ENCODE measurements around the gene LIN7C.
A peak's percentile ranks its signal among the peaks of the same experiment; 100 is the strongest.

Gene LIN7C

GRCh38 chr11:27477831-27478230 is 28.7 kb downstream of the LIN7C start:
- WGBS: 38% methylated on average over 2 of the region's 2 CpGs

GRCh38 chr11:27477243-27477642 is 29.3 kb downstream of the LIN7C start:
- H2AFZ ChIP-seq (ENCODE audit: low read depth, low read length): no peak overlapping the region
- no peak overlapping the region for H2BK12ac ChIP-seq (ENCODE audit: low read length in 2 of 2)
- no peak overlapping the region for H2BK120ac ChIP-seq (ENCODE audit: low read depth, low read length)
- no peaks in the 10 kb centered on the region for H3K36me3 ChIP-seq (ENCODE audit: control insufficient read depth in 1 of 2, insufficient read depth in 2 of 2, low read depth in 1 of 2, low read length in 2 of 2)
- H3K27me3 ChIP-seq (ENCODE audit: control insufficient read depth in 1 of 2, insufficient read depth in 1 of 2, low read length in 2 of 2): no peaks in the 10 kb centered on the region
- no peak overlapping the region for H3K4me2 ChIP-seq (ENCODE audit: low read length, poor library complexity, severe bottlenecking)
- H3K79me1 ChIP-seq (replicated peaks; ENCODE audit: low read length, poor library complexity, severe bottlenecking): peaks cover 1% of the 10 kb centered on the region
- H3K14ac ChIP-seq (ENCODE audit: low read length in 2 of 2): no peak overlapping the region
- H4K8ac ChIP-seq (ENCODE audit: low read length): no peak overlapping the region
- H3K27ac ChIP-seq (ENCODE audit: low read length, poor library complexity, severe bottlenecking): no peak overlapping the region
- no peak overlapping the region for H2BK15ac ChIP-seq (ENCODE audit: low read depth, poor library complexity, severe bottlenecking)
- no peak for DNase-seq
- no peak overlapping the region for H2BK5ac ChIP-seq (ENCODE audit: low read depth, low read length, poor library complexity, severe bottlenecking)
- H3K9me3 ChIP-seq (ENCODE audit: control insufficient read depth, low read length): no peaks in the 10 kb centered on the region
- H3K4ac ChIP-seq (ENCODE audit: low read depth in 1 of 2, low read length in 2 of 2): no peak overlapping the region
- H3K23ac ChIP-seq (ENCODE audit: low read length in 2 of 2): no peak overlapping the region
- no peak overlapping the region for H4K91ac ChIP-seq (ENCODE audit: low read length)
- no peaks in the 10 kb centered on the region for H3K4me1 ChIP-seq (ENCODE audit: control insufficient read depth, insufficient read depth, low read depth, low read length)
- H3K4me3 ChIP-seq (ENCODE audit: insufficient read depth in 1 of 2, low read depth in 1 of 2, low read length in 2 of 2): no peak overlapping the region
- H3K18ac ChIP-seq (ENCODE audit: low read depth in 1 of 2, low read length in 2 of 2): no peak overlapping the region
- H3K9ac ChIP-seq (ENCODE audit: low read length): no peak overlapping the region
- no peak overlapping the region for H2AK5ac ChIP-seq (ENCODE audit: low read length, severe bottlenecking)

More at GRCh38 chr11:27477831-27478230, 28.7 kb downstream of the LIN7C start:
- no peak overlapping the region for H2BK120ac ChIP-seq (ENCODE audit: low read depth, low read length)
- no peak for DNase-seq
- H2AFZ ChIP-seq (ENCODE audit: low read depth, low read length): no peak overlapping the region
- H2AK5ac ChIP-seq (ENCODE audit: low read length, severe bottlenecking): no peak overlapping the region
- no peak overlapping the region for H4K91ac ChIP-seq (ENCODE audit: low read length)
- H3K4me1 ChIP-seq (ENCODE audit: control insufficient read depth, insufficient read depth, low read depth, low read length): no peaks in the 10 kb centered on the region
- no peak overlapping the region for H3K23ac ChIP-seq (ENCODE audit: low read length in 2 of 2)
- no peak overlapping the region for H3K4me3 ChIP-seq (ENCODE audit: insufficient read depth in 1 of 2, low read depth in 1 of 2, low read length in 2 of 2)
- no peak overlapping the region for H3K14ac ChIP-seq (ENCODE audit: low read length in 2 of 2)
- no peaks in the 10 kb centered on the region for H3K27me3 ChIP-seq (ENCODE audit: control insufficient read depth in 1 of 2, insufficient read depth in 1 of 2, low read length in 2 of 2)
- H3K9me3 ChIP-seq (ENCODE audit: control insufficient read depth, low read length): no peaks in the 10 kb centered on the region
- no peak overlapping the region for H3K4ac ChIP-seq (ENCODE audit: low read depth in 1 of 2, low read length in 2 of 2)
- H3K18ac ChIP-seq (ENCODE audit: low read depth in 1 of 2, low read length in 2 of 2): no peak overlapping the region
- no peak overlapping the region for H3K27ac ChIP-seq (ENCODE audit: low read length, poor library complexity, severe bottlenecking)
- no peak overlapping the region for H2BK15ac ChIP-seq (ENCODE audit: low read depth, poor library complexity, severe bottlenecking)
- no peaks in the 10 kb centered on the region for H3K36me3 ChIP-seq (ENCODE audit: control insufficient read depth in 1 of 2, insufficient read depth in 2 of 2, low read depth in 1 of 2, low read length in 2 of 2)
- no peak overlapping the region for H3K9ac ChIP-seq (ENCODE audit: low read length)
- no peak overlapping the region for H2BK5ac ChIP-seq (ENCODE audit: low read depth, low read length, poor library complexity, severe bottlenecking)
- no peak overlapping the region for H2BK12ac ChIP-seq (ENCODE audit: low read length in 2 of 2)
- peaks cover 1% of the 10 kb centered on the region for H3K79me1 ChIP-seq (replicated peaks; ENCODE audit: low read length, poor library complexity, severe bottlenecking)
- no peak overlapping the region for H4K8ac ChIP-seq (ENCODE audit: low read length)
- H3K4me2 ChIP-seq (ENCODE audit: low read length, poor library complexity, severe bottlenecking): no peak overlapping the region

- Histone ChIP-seq H2AK5ac (ENCODE audit: low read length, severe bottlenecking) (no peak overlapping the region), H3K36me3 (ENCODE audit: control insufficient read depth in 1 of 2, insufficient read depth in 2 of 2, low read depth in 1 of 2, low read length in 2 of 2) (no peaks in the 10 kb centered on the region), H3K4me2 (ENCODE audit: low read length, poor library complexity, severe bottlenecking) (no peak overlapping the region), H3K23ac (ENCODE audit: low read length in 2 of 2) (no peak overlapping the region), H3K4ac (ENCODE audit: low read depth in 1 of 2, low read length in 2 of 2) (no peak overlapping the region), H3K14ac (ENCODE audit: low read length in 2 of 2) (no peak overlapping the region), H2BK15ac (ENCODE audit: low read depth, poor library complexity, severe bottlenecking) (no peak overlapping the region), H2BK12ac (ENCODE audit: low read length in 2 of 2) (no peak overlapping the region), H3K4me3 (ENCODE audit: insufficient read depth in 1 of 2, low read depth in 1 of 2, low read length in 2 of 2) (no peak overlapping the region), H3K9me3 (ENCODE audit: control insufficient read depth, low read length) (no peaks in the 10 kb centered on the region), H3K27me3 (ENCODE audit: control insufficient read depth in 1 of 2, insufficient read depth in 1 of 2, low read length in 2 of 2) (no peaks in the 10 kb centered on the region), H3K9ac (ENCODE audit: low read length) (no peak overlapping the region), H3K79me1 (replicated peaks; ENCODE audit: low read length, poor library complexity, severe bottlenecking) (peaks cover 1% of the 10 kb centered on the region), H2BK120ac (ENCODE audit: low read depth, low read length) (no peak overlapping the region), H3K27ac (ENCODE audit: low read length, poor library complexity, severe bottlenecking) (no peak overlapping the region), H2BK5ac (ENCODE audit: low read depth, low read length, poor library complexity, severe bottlenecking) (no peak overlapping the region), H3K18ac (ENCODE audit: low read depth in 1 of 2, low read length in 2 of 2) (no peak overlapping the region), H4K91ac (ENCODE audit: low read length) (no peak overlapping the region), H3K4me1 (ENCODE audit: control insufficient read depth, insufficient read depth, low read depth, low read length) (no peaks in the 10 kb centered on the region), H4K8ac (ENCODE audit: low read length) (no peak overlapping the region), H2AFZ (ENCODE audit: low read depth, low read length) (no peak overlapping the region)
- DNase-seq: no peak
- 98% methylated on average over 5 of the region's 5 CpGs for WGBS
These were observed 30.9 kb downstream of the LIN7C start for GRCh38 chr11:27475622-27476021.

GRCh38 chr11:27473017-27473406 is 33.6 kb downstream of the LIN7C start:
- H3K36me3 ChIP-seq (ENCODE audit: control insufficient read depth in 1 of 2, insufficient read depth in 2 of 2, low read depth in 1 of 2, low read length in 2 of 2): no peaks in the 10 kb centered on the region
- no peak overlapping the region for H3K14ac ChIP-seq (ENCODE audit: low read length in 2 of 2)
- H3K9me3 ChIP-seq (ENCODE audit: control insufficient read depth, low read length): no peaks in the 10 kb centered on the region
- no peak overlapping the region for H2BK120ac ChIP-seq (ENCODE audit: low read depth, low read length)
- H3K23ac ChIP-seq (ENCODE audit: low read length in 2 of 2): no peak overlapping the region
- H3K4me1 ChIP-seq (ENCODE audit: control insufficient read depth, insufficient read depth, low read depth, low read length): no peaks in the 10 kb centered on the region
- peak overlapping the region; percentile 86 to 95 for H3K4me3 ChIP-seq (ENCODE audit: insufficient read depth in 1 of 2, low read depth in 1 of 2, low read length in 2 of 2)
- DNase-seq: no peak
- H3K79me1 ChIP-seq (replicated peaks; ENCODE audit: low read length, poor library complexity, severe bottlenecking): peaks cover 1% of the 10 kb centered on the region
- H3K9ac ChIP-seq (ENCODE audit: low read length): peak overlapping the region; percentile 66
- peak overlapping the region; percentile 35 for H3K27ac ChIP-seq (ENCODE audit: low read length, poor library complexity, severe bottlenecking)
- peak overlapping the region; percentile 62 for H3K4me2 ChIP-seq (ENCODE audit: low read length, poor library complexity, severe bottlenecking)
- no peaks in the 10 kb centered on the region for H3K27me3 ChIP-seq (ENCODE audit: control insufficient read depth in 1 of 2, insufficient read depth in 1 of 2, low read length in 2 of 2)
- no peak overlapping the region for H2AK5ac ChIP-seq (ENCODE audit: low read length, severe bottlenecking)
- no peak overlapping the region for H4K91ac ChIP-seq (ENCODE audit: low read length)
- H2AFZ ChIP-seq (ENCODE audit: low read depth, low read length): no peak overlapping the region
- H2BK5ac ChIP-seq (ENCODE audit: low read depth, low read length, poor library complexity, severe bottlenecking): no peak overlapping the region
- no peak overlapping the region for H2BK12ac ChIP-seq (ENCODE audit: low read length in 2 of 2)
- H3K18ac ChIP-seq (ENCODE audit: low read depth in 1 of 2, low read length in 2 of 2): no peak overlapping the region
- no peak overlapping the region for H4K8ac ChIP-seq (ENCODE audit: low read length)
- H3K4ac ChIP-seq (ENCODE audit: low read depth in 1 of 2, low read length in 2 of 2): no peak overlapping the region
- H2BK15ac ChIP-seq (ENCODE audit: low read depth, poor library complexity, severe bottlenecking): no peak overlapping the region
- 23% methylated on average over 6 of the region's 9 CpGs for WGBS
